Muscle of arm (tissue), 12 donors: ENCODE data around the gene KCTD15. TPM values are rescaled to one million over a fixed set of nuclear protein-coding genes. Genes with fewer than 3 reads are reported as not detected.

Experiments
- DNase-seq: peaks from one replicate; pipeline ENCODE4 v3.0.0-alpha.2; 2013
- polyA plus RNA-seq, 12 donors: library from polyadenylated mRNA; unstranded; fragments of 120-200 nt; gene quantifications; one replicate each; pipeline ENCODE4 v1.2.1, GENCODE V29; 2013; ENCODE audit not compliant: insufficient read length in 12 of 12

Gene KCTD15
- polyA plus RNA-seq, 12 donors, result 19.8 to 52.2 (median 28.7) TPM; not detected in 1

DNA sequence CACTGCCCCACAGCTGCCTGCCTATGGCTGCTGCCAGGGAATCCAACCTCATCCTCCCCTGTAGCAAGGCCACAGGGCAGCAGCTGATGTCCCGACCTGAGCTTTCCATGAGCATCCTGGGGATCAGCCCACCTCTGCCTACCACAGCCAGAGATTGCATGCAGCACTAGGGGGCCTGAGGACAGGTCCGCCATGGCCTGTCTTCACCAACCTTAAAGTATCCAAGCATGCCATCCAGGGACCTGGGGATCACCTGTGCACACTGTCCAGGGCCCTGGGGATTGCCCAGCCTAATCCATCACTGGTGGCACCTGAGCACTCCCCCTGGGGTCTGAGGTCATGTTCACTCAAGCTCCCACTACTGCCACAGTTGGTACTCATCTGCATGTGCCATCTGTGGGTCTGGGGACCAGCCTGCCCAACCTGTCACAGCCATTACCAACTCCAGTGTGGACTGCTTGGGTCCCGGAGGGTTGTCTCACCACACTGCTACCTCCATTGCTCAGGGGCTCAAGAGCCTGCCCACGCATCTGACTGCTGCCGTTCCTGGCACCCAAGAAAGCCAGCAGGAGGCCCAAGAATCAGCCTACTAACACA is 53.0 kb downstream of the KCTD15 start:
- no peak for DNase-seq

DNA sequence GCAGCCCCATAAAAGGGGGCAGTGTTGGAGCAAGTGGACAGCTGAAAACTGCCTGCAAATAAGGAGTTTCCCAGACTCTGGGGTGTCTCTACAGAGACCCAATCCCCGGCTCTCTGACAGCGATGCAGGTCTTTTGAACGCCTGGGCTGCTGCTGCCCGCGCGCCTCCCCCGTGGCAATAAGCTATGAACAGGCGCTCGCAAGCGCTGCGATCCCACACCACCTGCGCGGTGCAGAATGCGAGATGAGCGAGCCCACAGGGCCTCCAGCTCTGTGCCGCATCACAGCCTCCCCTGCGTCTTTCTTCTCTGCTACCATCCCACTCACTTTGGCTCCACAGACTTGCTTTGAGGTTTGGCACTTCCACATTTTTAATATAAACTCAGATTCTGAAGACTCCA is 62.3 kb downstream of the KCTD15 start:
- DNase-seq, result no peak

DNA sequence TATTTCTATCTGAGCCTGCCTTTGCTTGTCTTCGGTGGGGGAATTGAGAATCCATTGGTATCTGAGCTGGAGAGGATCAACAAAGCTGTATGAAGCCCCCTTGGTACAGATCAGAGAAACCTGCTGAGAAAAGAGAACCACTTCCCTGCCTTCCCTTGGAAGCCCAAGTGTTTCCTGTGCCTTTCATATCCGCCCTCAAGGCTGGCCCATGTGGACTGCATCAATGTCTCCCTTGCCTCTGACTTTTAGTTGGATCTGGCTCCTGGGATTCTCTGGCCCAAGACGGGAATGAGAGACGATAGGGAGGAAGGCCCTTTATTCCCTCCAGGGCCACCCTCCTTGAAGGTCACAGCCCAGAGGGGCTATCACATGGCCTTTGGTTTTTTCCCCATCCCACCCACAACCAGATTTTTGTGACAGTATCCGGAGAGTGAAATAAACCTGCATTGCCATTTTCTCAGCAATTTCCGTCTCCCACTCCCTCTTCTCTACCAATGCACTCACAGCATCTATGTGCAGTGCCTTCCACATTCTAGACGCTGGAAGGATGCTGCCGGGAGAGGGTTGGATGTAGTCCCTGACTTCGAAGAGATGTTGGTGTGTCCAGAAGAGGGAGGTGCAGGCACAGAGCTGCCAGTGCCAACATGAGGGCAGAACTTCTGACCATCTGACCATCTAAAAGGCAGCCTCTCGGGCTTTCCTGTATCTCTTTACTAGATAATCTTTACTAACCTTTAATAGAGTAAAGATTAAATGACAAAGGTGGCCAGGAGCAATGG is 63.8 kb downstream of the KCTD15 start:
- DNase-seq, result no peak

DNA sequence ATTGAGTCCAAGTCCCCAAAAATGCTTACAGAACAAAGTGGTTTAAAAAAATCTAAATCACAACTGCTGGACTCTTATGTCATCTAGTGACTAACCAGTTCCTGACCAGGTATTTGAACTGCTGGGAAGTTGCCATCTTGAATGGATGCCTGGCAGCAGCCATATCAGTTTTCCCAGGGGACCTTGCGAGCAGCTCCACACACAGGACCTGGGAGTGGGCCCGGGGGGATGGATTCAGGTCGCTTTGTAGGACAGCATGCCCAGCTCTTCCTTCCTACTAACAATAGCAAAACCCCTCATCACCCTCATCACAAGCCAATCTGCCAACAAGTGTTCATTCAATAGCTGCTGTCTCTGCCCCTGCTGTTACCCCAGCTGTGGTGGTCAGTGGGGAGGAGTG is 65.3 kb downstream of the KCTD15 start:
- no peak for DNase-seq

DNA sequence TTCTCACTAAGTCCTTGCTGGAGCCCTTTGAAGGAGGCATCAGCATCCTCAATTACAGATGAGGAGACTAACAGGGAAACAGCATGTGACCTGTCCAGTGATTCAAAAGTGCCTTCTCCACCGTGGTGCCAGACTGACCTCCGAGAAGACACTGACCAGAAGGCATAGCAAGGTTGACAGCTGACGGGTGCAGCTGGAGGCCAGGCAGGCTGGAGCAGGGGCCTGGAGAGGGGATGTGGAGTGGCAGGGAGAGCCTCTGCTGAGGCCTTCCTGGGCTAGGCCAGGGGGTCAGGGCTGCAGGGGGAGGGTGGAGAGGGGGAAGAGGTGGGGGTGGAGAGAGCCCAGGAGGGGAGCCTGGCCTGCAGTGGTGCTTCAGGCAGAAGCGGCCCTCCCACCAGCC is 66.3 kb downstream of the KCTD15 start:
- DNase-seq, result no peak

DNA sequence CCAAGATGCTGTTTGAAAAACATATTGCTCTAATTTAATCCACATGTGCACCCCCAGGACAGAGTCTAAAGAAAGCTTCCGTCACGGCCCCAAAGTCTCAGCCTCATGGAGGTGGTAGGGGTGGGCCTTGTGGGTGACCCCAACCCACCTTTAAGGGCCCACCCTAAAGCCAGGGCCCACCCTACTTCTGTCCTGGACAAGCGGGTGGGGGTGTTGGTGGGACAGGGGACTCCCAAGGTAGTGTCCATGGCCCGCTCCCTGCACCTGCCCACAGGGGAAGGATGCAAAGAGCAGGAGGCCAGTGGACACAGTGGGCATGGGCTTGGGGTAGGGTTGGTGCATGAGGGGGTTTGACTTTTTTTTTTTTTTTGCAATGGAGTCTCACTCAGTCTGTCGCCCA is 66.8 kb downstream of the KCTD15 start:
- no peak for DNase-seq

DNA sequence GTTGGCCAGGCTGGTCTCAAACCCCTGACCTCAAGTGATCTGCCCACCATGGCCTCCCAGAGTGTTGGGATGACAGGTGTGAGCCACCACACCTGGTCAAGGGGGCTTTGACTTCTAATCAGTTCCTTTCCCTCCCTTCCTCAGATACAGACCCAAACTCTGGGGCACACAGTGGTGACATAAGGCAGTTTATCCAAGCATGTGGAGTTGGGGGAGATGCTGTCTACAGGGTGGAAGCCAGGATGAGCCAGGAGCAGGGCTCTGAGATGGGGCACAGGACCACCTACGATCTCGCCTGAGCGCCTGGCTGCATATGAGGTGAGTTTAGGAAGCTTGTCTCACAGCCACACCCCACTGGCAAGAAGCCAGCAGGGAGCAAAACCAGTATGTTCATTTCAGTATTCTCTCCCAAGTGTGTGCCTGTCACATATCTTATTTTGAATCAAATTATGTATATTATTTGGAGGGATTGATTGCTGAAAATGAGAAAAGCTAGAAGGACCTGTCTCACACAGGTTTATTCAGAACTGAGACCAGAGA is 67.7 kb downstream of the KCTD15 start:
- no peak for DNase-seq

DNA sequence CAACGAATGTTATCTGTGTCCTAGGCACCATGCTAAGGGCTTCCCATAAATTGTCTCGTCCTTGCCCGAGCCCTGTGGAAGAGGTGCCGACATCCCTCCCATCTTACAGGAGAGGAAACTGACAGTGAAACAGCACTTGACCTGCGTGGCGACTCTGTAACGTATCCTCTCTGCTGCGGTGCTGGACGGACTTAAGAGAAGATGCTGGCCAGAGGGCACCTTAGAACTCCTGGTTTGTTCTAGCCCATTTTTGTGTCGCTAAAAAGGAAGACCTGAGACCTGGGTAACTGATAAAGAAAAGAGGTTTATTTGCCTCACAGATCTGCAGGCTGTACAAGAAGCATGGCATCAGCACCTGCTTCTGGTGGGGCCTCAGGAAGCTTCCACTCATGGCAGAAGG is 68.6 kb downstream of the KCTD15 start:
- DNase-seq, result no peak

Other genes with a start within 250 kb of the KCTD15 start
- gene CHST8, start 174.9 kb upstream of the KCTD15 start, polyA plus RNA-seq, result 1 to 10 TPM in 1 of 12 donors, under 1 TPM in 8, not detected in 3; 0.08 to 1.7 (median 0.30) TPM